ENCODE measurements around the gene XNDC1N.
"Not testable (repeated sequence)": the region's sequence is repeated elsewhere in the genome, so short reads cannot be mapped to it uniquely, and the experiment has no call there.

Gene XNDC1N

GRCh38 chr11:71908218-71908617, 20.2 kb downstream of the XNDC1N start:
- ChIA-PET POLR2A (no interaction called here), CTCF (no interaction called here)

GRCh38 chr11:71901137-71901536, 27.3 kb downstream of the XNDC1N start:
- POLR2A ChIA-PET; DNase-seq (ENCODE audit: extremely low spot score); CTCF ChIA-PET: not testable (repeated sequence)

More at GRCh38 chr11:71908218-71908617, 20.2 kb downstream of the XNDC1N start:
- no peak for TF ChIP-seq CTCF (IDR thresholded peaks at IDR 0.05; ENCODE audit: control extremely low read depth, extremely low read depth, low read depth, missing control alignments)
- DNase-seq (ENCODE audit: extremely low spot score), result no peak

- TF ChIP-seq CTCF (IDR thresholded peaks at IDR 0.05; ENCODE audit: control extremely low read depth, extremely low read depth, low read depth, missing control alignments), result no peak
- POLR2A ChIA-PET, result no interaction called here
- CTCF ChIA-PET, result no interaction called here
- DNase-seq (ENCODE audit: extremely low spot score), result no peak
These were observed 32.4 kb downstream of the XNDC1N start for GRCh38 chr11:71895961-71896360.

GRCh38 chr11:71889181-71889872, 39.1 kb downstream of the XNDC1N start:
- DNase-seq (ENCODE audit: extremely low spot score); CTCF ChIA-PET; POLR2A ChIA-PET: not testable (repeated sequence)

- CTCF ChIA-PET; DNase-seq (ENCODE audit: extremely low spot score); POLR2A ChIA-PET: not testable (repeated sequence)
These were observed 39.9 kb downstream of the XNDC1N start for GRCh38 chr11:71888335-71889010.

GRCh38 chr11:71885806-71886205, 42.6 kb downstream of the XNDC1N start:
- CTCF ChIA-PET; POLR2A ChIA-PET; DNase-seq (ENCODE audit: extremely low spot score): not testable (repeated sequence)

Measured in GM10248 (cell line).